ENCODE measurements around the gene ACSF3. TPM values are rescaled to one million over a fixed set of nuclear protein-coding genes. Genes with fewer than 3 reads are reported as not detected.

The ACSF3 gene
- total RNA-seq, 1 experiment from 2014 or later, result 74.5 TPM

GRCh38 chr16:89046491-89046890 is 47.2 kb upstream of the ACSF3 start:
- Histone ChIP-seq H3K4me2 (ENCODE audit: low read length) (no peak overlapping the region), H3K27ac (ENCODE audit: low read depth, low read length) (no peak overlapping the region), H3K9me2 (ENCODE audit: insufficient read depth) (no peaks in the 10 kb centered on the region; the same call in 1 of the 2 replicates), H3K27me3 (ENCODE audit: insufficient read depth, low read length) (peaks cover 12% of the 10 kb centered on the region; the same call in 1 of the 2 replicates), H4K20me1 (ENCODE audit: insufficient read depth) (no peaks in the 10 kb centered on the region), H2AFZ (ENCODE audit: low read depth, low read length, poor library complexity, severe bottlenecking) (no peak overlapping the region), H3K9ac (ENCODE audit: low read length) (no peak overlapping the region), H3K4me1 (ENCODE audit: control insufficient read depth in 1 of 2, insufficient read depth in 2 of 2, low read length in 2 of 2) (peaks cover 0 to 3% of the 10 kb centered on the region in 2 experiments; a peak in 3 of 4 replicates), H3K79me2 (ENCODE audit: insufficient read depth, low read length) (no peaks in the 10 kb centered on the region), H3K36me3 (ENCODE audit: control insufficient read depth in 1 of 2, insufficient read depth in 2 of 2, low read length in 2 of 2) (no peaks in the 10 kb centered on the region), H3K4me3 (replicated peaks in 1 of 2; ENCODE audit: low read depth in 1 of 2, low read length in 2 of 2) (no peak overlapping the region), H3K9me3 (ENCODE audit: control insufficient read depth in 1 of 2, insufficient read depth in 1 of 2, low read depth in 1 of 2, low read length in 2 of 2) (no peaks in the 10 kb centered on the region)
- intact Hi-C loops (cut with micrococcal nuclease), result no loop called here
- BruUV-seq (replicated peaks), result no TSS peak
- CTCF ChIA-PET, result no interaction called here
- DNase-seq (ENCODE audit: low read depth, low spot score) (no peak), ATAC-seq (no peak)
- RAD21 ChIA-PET (ENCODE audit: low non-redundant PET in 1 of 2, low total read pairs in 2 of 2, uncharacterized antibody in 2 of 2, unreplicated experiment in 2 of 2), result no interaction called here
- TF ChIP-seq POLR2AphosphoS5 (IDR thresholded peaks at IDR 0.05; ENCODE audit: low read depth, low read length) (peak; percentile 24; the same call in 1 of the 2 replicates), EZH2 (IDR thresholded peaks at IDR 0.05) (no peak)
- POLR2A ChIA-PET, result no interaction called here

DNA sequence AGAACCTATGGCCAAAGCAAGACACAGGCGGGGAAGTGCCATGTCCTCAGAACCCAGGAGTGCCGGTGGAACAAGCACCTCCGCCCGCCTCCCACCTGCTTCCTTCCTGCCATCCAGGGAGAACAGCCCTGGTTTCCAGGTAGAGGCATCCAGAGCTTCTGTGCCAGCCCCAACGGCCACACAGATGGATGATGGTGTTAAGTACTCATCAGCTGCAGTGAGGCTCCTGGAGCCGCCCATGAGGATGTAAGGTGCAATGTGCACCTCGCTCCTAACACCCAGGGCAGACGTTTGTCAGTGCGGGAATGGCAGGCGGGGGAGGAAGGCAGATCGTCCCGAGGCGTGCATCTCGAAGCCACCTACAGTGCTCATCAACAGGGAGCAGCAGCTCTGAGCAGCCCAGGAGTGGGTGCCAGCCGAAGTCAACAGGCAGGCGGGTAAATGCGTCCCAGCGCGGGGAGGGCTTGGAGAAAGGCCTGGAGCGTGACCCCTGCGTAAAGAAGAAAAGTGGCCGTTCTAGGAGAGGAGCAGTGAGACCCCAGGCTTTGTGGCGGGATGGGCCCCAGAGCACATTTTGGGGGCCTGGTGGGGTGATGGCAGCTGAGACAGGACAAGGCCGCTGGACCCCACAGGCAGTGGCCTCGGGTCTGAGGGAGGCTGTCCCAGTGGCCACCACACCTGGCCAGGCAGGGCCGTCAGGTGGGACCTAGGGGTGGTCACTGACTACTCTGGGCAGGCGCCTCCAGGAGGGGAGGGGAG is 46.1 kb upstream of the ACSF3 start:
- peaks cover 5 to 13% of the 10 kb centered on the region in 2 experiments for H3K4me1 ChIP-seq (ENCODE audit: control insufficient read depth in 1 of 2, insufficient read depth in 2 of 2, low read length in 2 of 2)
- no peak overlapping the region for H3K4me2 ChIP-seq (ENCODE audit: low read length)
- H3K9ac ChIP-seq (ENCODE audit: low read length), result no peak overlapping the region
- H3K27ac ChIP-seq (ENCODE audit: low read depth, low read length), result no peak overlapping the region
- no peak overlapping the region for H3K4me3 ChIP-seq (replicated peaks in 1 of 2; ENCODE audit: low read depth in 1 of 2, low read length in 2 of 2)
- H3K9me2 ChIP-seq (ENCODE audit: insufficient read depth), result no peaks in the 10 kb centered on the region; the same call in 1 of the 2 replicates
- H3K27me3 ChIP-seq (ENCODE audit: insufficient read depth, low read length), result peaks cover 12% of the 10 kb centered on the region; the same call in 1 of the 2 replicates
- no peaks in the 10 kb centered on the region; the same call in 1 of the 2 replicates for H3K79me2 ChIP-seq (ENCODE audit: insufficient read depth, low read length)
- POLR2A ChIA-PET, result no interaction called here
- no peaks in the 10 kb centered on the region for H3K36me3 ChIP-seq (ENCODE audit: control insufficient read depth in 1 of 2, insufficient read depth in 2 of 2, low read length in 2 of 2)
- RAD21 ChIA-PET (ENCODE audit: low non-redundant PET in 1 of 2, low total read pairs in 2 of 2, uncharacterized antibody in 2 of 2, unreplicated experiment in 2 of 2), result no interaction called here
- CTCF ChIA-PET, result no interaction called here
- H2AFZ ChIP-seq (ENCODE audit: low read depth, low read length, poor library complexity, severe bottlenecking), result no peak overlapping the region
- DNase-seq (ENCODE audit: low read depth, low spot score), result no peak
- no peaks in the 10 kb centered on the region for H4K20me1 ChIP-seq (ENCODE audit: insufficient read depth)
- no TSS peak for BruUV-seq (replicated peaks)
- TF ChIP-seq ATF3 (IDR thresholded peaks at IDR 0.05) (no peak), MAX (IDR thresholded peaks at IDR 0.05) (no peak), CBX3 (IDR thresholded peaks at IDR 0.05; ENCODE audit: low read depth) (no peak), ZNF274 (IDR thresholded peaks at IDR 0.05; ENCODE audit: low read depth, low read length) (no peak), JUND (IDR thresholded peaks at IDR 0.05) (no peak), SIN3A (IDR thresholded peaks at IDR 0.05; ENCODE audit: low read depth) (no peak), EGR1 (IDR thresholded peaks at IDR 0.05; ENCODE audit: low read depth) (no peak), YY1 (IDR thresholded peaks at IDR 0.05; ENCODE audit: extremely low read depth, insufficient replicate concordance, low read depth, low read length) (no peak)
- H3K9me3 ChIP-seq (ENCODE audit: control insufficient read depth in 1 of 2, insufficient read depth in 1 of 2, low read depth in 1 of 2, low read length in 2 of 2), result no peaks in the 10 kb centered on the region
- intact Hi-C loops (cut with micrococcal nuclease), result no loop called here
- no peak for ATAC-seq
